Endothelial cell (in vitro differentiated cells): ENCODE measurements around the gene DSTYK. TPM values are rescaled to one million over a fixed set of nuclear protein-coding genes. Genes with fewer than 3 reads are reported as not detected.

ENCODE experiments used
- DNase-seq: peaks from one replicate; pipeline ENCODE4 v3.0.0; 2021; ENCODE audit warnings: low spot score
- H3K27ac Mint-ChIP-seq: one replicate; pipeline ENCODE4 v1.8.0; 2021; ENCODE audit warnings: mixed read lengths, inconsistent platforms; ENCODE audit not compliant: unreplicated experiment
- H3K27me3 Mint-ChIP-seq: one replicate; pipeline ENCODE4 v1.8.0; 2021; ENCODE audit warnings: mild to moderate bottlenecking, moderate library complexity, mixed read lengths, inconsistent platforms; ENCODE audit not compliant: unreplicated experiment
- H3K36me3 Mint-ChIP-seq: one replicate; pipeline ENCODE4 v1.8.0; 2021; ENCODE audit warnings: mild to moderate bottlenecking, low read depth, mixed read lengths, inconsistent platforms; ENCODE audit not compliant: unreplicated experiment
- H3K4me1 Mint-ChIP-seq: one replicate; pipeline ENCODE4 v1.8.0; 2021; ENCODE audit warnings: mild to moderate bottlenecking, mixed read lengths, inconsistent platforms; ENCODE audit not compliant: unreplicated experiment
- H3K4me3 Mint-ChIP-seq: one replicate; pipeline ENCODE4 v1.8.0; 2021; ENCODE audit warnings: mild to moderate bottlenecking, mixed read lengths, inconsistent platforms; ENCODE audit not compliant: unreplicated experiment
- H3K9me3 Mint-ChIP-seq: one replicate; pipeline ENCODE4 v1.8.0; 2021; ENCODE audit warnings: mixed read lengths, inconsistent platforms; ENCODE audit not compliant: unreplicated experiment
- total RNA-seq: library from RNA; stranded (reverse); fragmentation: NEBNext Ultra II Directional; extraction: Animal tissue kit (Norgen Biotek cat#: 25700); gene quantifications from one replicate; pipeline ENCODE4 v1.2.1, GENCODE V29; 2021; ENCODE audit not compliant: unreplicated experiment
- TF ChIP-seq, protein P1 (sequence below): fragments of 200-600 bp; sonication (generic); IDR thresholded peaks from one replicate; pipeline ENCODE4 v1.5.0; 2021; ENCODE audit warnings: antibody characterized with exemption; ENCODE audit not compliant: unreplicated experiment

The DSTYK gene
- total RNA-seq, 1 donor from 2014 or later = 12.2 TPM

- peaks cover 10% of the 10 kb centered on the region for H3K27me3 Mint-ChIP-seq
- peaks cover 13% of the 10 kb centered on the region for H3K4me1 Mint-ChIP-seq
- H3K9me3 Mint-ChIP-seq = no peaks in the 10 kb centered on the region
- H3K36me3 Mint-ChIP-seq = peaks cover 7% of the 10 kb centered on the region
- TF ChIP-seq, protein P1, sequence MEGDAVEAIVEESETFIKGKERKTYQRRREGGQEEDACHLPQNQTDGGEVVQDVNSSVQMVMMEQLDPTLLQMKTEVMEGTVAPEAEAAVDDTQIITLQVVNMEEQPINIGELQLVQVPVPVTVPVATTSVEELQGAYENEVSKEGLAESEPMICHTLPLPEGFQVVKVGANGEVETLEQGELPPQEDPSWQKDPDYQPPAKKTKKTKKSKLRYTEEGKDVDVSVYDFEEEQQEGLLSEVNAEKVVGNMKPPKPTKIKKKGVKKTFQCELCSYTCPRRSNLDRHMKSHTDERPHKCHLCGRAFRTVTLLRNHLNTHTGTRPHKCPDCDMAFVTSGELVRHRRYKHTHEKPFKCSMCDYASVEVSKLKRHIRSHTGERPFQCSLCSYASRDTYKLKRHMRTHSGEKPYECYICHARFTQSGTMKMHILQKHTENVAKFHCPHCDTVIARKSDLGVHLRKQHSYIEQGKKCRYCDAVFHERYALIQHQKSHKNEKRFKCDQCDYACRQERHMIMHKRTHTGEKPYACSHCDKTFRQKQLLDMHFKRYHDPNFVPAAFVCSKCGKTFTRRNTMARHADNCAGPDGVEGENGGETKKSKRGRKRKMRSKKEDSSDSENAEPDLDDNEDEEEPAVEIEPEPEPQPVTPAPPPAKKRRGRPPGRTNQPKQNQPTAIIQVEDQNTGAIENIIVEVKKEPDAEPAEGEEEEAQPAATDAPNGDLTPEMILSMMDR = no peak
- no peak overlapping the region for H3K4me3 Mint-ChIP-seq
- DNase-seq = no peak
- no peak overlapping the region for H3K27ac Mint-ChIP-seq
Observed at GRCh38 chr1:205245096-205245495, 33.6 kb upstream of the DSTYK start.

DNA sequence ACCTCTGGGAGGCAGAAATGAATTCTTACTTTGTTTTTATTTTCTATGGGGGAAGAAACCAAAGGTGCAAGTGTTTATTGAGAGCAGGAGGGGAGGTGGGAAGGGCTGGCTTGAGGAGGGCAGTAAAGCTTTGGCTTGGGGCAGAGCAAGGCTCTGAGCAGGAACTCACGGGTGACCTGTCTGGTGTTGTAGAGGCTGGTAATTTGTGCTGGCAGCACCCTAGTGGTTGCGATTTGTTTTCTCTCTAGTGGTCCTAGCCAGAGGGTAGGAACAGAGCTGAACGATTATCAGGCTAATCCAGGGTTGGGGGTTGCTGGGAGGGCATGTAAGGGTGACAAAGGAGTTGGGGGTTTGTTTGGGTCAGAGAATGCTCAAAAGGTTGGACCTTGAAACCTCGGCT lies 32.9 kb upstream of the DSTYK start:
- TF ChIP-seq, protein P1 = no peak
- Mint-ChIP-seq H3K4me3 (no peak overlapping the region), H3K4me1 (peaks cover 19% of the 10 kb centered on the region), H3K9me3 (no peaks in the 10 kb centered on the region), H3K27ac (no peak overlapping the region), H3K36me3 (peaks cover 7% of the 10 kb centered on the region), H3K27me3 (peaks cover 10% of the 10 kb centered on the region)
- no peak for DNase-seq

- no peaks in the 10 kb centered on the region for H3K9me3 Mint-ChIP-seq
- H3K4me1 Mint-ChIP-seq = peaks cover 21% of the 10 kb centered on the region
- no peak overlapping the region for H3K27ac Mint-ChIP-seq
- no peak overlapping the region for H3K4me3 Mint-ChIP-seq
- TF ChIP-seq, protein P1 = no peak
- H3K36me3 Mint-ChIP-seq = peaks cover 7% of the 10 kb centered on the region
- no peak for DNase-seq
- H3K27me3 Mint-ChIP-seq = peaks cover 5% of the 10 kb centered on the region
Observed at GRCh38 chr1:205243350-205244191, 32.1 kb upstream of the DSTYK start.

DNA sequence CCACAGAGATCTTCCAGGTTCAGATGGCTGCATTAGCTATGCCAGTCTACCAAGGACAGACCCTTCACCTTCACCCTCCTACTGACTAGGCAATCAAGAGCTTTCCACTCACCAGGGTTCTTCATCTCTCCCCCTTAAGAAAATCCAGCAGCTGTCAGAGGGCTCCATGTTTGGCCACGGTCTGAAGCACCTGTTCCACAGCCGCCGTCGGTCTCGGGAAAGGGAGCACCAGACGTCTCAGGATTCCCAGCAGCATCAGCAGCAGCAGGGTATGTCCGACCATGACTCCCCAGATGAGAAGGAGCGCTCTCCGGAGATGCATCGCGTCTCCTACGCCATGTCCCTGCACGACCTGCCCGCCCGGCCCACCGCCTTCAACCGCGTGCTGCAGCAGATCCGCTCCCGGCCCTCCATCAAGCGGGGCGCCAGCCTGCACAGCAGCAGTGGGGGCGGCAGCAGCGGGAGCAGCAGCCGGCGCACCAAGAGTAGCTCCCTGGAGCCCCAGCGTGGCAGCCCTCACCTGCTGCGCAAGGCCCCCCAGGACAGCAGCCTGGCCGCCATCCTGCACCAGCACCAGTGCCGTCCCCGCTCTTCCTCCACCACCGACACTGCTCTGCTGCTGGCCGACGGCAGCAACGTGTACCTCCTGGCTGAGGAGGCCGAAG lies 30.0 kb upstream of the DSTYK start:
- H3K36me3 Mint-ChIP-seq = peaks cover 7% of the 10 kb centered on the region
- no peak overlapping the region for H3K27ac Mint-ChIP-seq
- TF ChIP-seq, protein P1 = no peak
- DNase-seq = no peak
- no peak overlapping the region for H3K4me3 Mint-ChIP-seq
- peaks cover 26% of the 10 kb centered on the region for H3K4me1 Mint-ChIP-seq
- peaks cover 7% of the 10 kb centered on the region for H3K27me3 Mint-ChIP-seq
- no peaks in the 10 kb centered on the region for H3K9me3 Mint-ChIP-seq

DNA sequence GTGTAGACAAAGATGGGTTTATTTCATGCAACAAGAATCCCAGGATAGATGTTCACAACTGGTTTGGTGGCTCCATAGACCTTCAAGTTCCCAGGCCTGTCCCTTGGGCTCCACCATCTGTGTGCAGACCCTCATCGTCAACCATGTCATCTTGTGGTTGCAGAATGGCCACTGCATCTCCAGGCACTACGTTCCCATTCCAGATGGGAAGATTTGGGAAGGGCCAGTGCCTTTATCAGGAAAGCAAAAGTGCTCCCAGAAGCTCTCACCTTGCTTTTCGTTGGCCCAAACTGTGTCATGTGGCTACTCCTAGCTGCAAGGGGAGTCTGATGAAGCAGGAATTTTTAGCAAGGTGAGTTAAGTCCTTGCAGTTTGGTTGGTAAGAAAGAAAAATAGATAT lies 29.1 kb upstream of the DSTYK start:
- Mint-ChIP-seq H3K27ac (no peak overlapping the region), H3K36me3 (peaks cover 7% of the 10 kb centered on the region), H3K4me3 (no peak overlapping the region), H3K9me3 (no peaks in the 10 kb centered on the region), H3K27me3 (peaks cover 7% of the 10 kb centered on the region), H3K4me1 (peaks cover 26% of the 10 kb centered on the region)
- DNase-seq = no peak
- TF ChIP-seq, protein P1 = no peak
